Measurements from ENCODE around the gene TRABD2A.

The TRABD2A gene

DNA sequence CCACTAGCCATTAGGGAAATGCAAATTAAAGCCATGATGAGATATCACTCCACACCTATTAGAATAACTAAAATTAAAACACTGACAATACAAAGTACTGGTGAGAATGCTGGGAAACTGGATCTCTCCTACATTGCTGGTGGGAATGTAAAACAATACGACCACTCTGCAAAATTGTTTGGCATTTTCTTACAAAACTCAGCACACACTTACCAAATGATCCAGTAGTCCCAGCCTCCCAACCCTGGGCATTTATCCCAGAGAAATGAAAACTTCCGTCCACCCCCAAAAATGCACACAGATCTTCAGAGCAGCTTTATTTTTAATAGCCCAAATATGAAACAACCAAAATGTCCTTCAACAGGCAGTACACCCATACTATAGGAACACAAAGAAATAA, 15.7 kb upstream of the TRABD2A start:
- Histone ChIP-seq H2BK5ac (ENCODE audit: low read depth, low read length, poor library complexity) (no peak overlapping the region), H2AK5ac (ENCODE audit: low read length) (no peak overlapping the region), H3K27me3 (ENCODE audit: insufficient read depth, low read length) (no peaks in the 10 kb centered on the region), H4K8ac (ENCODE audit: low read depth, low read length) (no peak overlapping the region), H3K27ac (ENCODE audit: low read depth, low read length) (no peak overlapping the region), H2BK120ac (ENCODE audit: insufficient read depth, low read length, poor library complexity) (no peak overlapping the region), H4K91ac (ENCODE audit: low read depth, low read length) (no peak overlapping the region), H2BK12ac (ENCODE audit: low read length) (no peak overlapping the region), H3K4ac (ENCODE audit: low read depth, low read length) (no peak overlapping the region), H4K12ac (ENCODE audit: low read depth, low read length) (no peak overlapping the region), H3K18ac (ENCODE audit: low read length) (no peak overlapping the region), H2AFZ (ENCODE audit: insufficient read depth, low read length, poor library complexity) (no peak overlapping the region), H3K4me2 (ENCODE audit: low read length) (no peak overlapping the region), H3K36me3 (ENCODE audit: control insufficient read depth in 1 of 2, insufficient read depth in 2 of 2, low read length in 2 of 2) (no peaks in the 10 kb centered on the region), H3K9me3 (ENCODE audit: insufficient read depth, low read depth, low read length) (no peaks in the 10 kb centered on the region), H3K79me2 (ENCODE audit: control insufficient read depth, insufficient read depth, low read length, poor library complexity) (no peaks in the 10 kb centered on the region), H3K79me1 (ENCODE audit: low read length) (peaks cover 11% of the 10 kb centered on the region), H3K14ac (ENCODE audit: low read length) (no peak overlapping the region), H3K4me1 (ENCODE audit: control insufficient read depth in 1 of 2, insufficient read depth in 2 of 2, low read length in 2 of 2) (peaks cover 12 to 14% of the 10 kb centered on the region in 2 experiments), H3K23ac (ENCODE audit: low read length) (no peak overlapping the region), H3K9ac (ENCODE audit: low read length) (no peak overlapping the region), H3K4me3 (ENCODE audit: low read depth, low read length) (no peak overlapping the region)
- no CpG with 5 or more reads among the region's 2 CpGs for WGBS (ENCODE audit: extremely low coverage, insufficient coverage, insufficient read length)
- no peak for DNase-seq

DNA sequence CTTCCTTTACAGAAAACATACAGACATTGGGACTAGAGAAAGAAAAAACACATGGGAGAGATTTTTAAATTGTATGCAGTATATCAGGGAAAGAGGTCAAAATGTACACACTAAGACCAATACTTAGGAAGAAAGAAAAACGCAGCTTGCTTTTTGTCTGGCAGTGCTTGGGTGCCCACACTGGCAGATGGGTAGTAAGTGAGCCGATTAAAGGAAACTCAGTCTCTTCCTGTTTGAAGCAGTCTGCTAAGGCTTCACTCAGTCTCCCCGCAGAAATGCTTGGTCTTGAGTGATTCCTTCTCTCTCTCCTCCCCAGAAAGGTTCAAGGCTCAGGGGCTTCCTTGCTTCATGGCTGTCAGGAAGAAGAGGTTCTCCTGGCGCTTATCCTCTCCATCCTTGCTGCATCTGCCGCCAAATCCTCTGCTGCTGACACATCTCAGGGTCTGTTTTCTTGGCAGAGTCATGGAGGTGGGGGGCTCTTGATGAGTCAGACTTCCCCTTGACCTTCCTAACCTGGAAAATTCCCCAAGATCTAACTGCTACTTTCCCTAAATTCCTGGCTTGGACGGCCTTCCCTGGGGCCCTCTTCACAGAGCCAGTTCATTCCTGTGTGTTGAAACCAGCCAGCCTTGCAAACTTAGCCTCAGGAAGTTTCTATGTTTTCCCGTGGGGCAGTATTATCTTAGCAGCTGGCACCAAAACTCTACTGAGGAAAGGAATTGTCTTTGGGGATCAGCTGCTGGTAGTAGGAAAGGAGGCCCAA, 14.1 kb upstream of the TRABD2A start:
- Histone ChIP-seq H3K4me3 (ENCODE audit: low read depth, low read length) (no peak overlapping the region), H3K14ac (ENCODE audit: low read length) (peak overlapping the region; percentile 49), H3K4me1 (ENCODE audit: control insufficient read depth in 1 of 2, insufficient read depth in 2 of 2, low read length in 2 of 2) (peaks cover 12 to 14% of the 10 kb centered on the region in 2 experiments), H3K23ac (ENCODE audit: low read length) (no peak overlapping the region), H4K8ac (ENCODE audit: low read depth, low read length) (peak overlapping the region; percentile 27), H2AFZ (ENCODE audit: insufficient read depth, low read length, poor library complexity) (no peak overlapping the region), H3K4ac (ENCODE audit: low read depth, low read length) (no peak overlapping the region), H2BK12ac (ENCODE audit: low read length) (peak overlapping the region; percentile 35), H2AK5ac (ENCODE audit: low read length) (peak overlapping the region; percentile 28), H3K79me2 (ENCODE audit: control insufficient read depth, insufficient read depth, low read length, poor library complexity) (no peaks in the 10 kb centered on the region), H2BK120ac (ENCODE audit: insufficient read depth, low read length, poor library complexity) (peak overlapping the region; percentile 70), H3K79me1 (ENCODE audit: low read length) (peaks cover 11% of the 10 kb centered on the region), H3K36me3 (ENCODE audit: control insufficient read depth in 1 of 2, insufficient read depth in 2 of 2, low read length in 2 of 2) (no peaks in the 10 kb centered on the region), H3K9ac (ENCODE audit: low read length) (no peak overlapping the region), H3K4me2 (ENCODE audit: low read length) (no peak overlapping the region), H2BK5ac (ENCODE audit: low read depth, low read length, poor library complexity) (peak overlapping the region; percentile 74), H3K9me3 (ENCODE audit: insufficient read depth, low read depth, low read length) (no peaks in the 10 kb centered on the region), H4K12ac (ENCODE audit: low read depth, low read length) (no peak overlapping the region), H4K91ac (ENCODE audit: low read depth, low read length) (peak overlapping the region; percentile 65), H3K18ac (ENCODE audit: low read length) (peak overlapping the region; percentile 33), H3K27me3 (ENCODE audit: insufficient read depth, low read length) (no peaks in the 10 kb centered on the region), H3K27ac (ENCODE audit: low read depth, low read length) (peak overlapping the region; percentile 65)
- WGBS (ENCODE audit: extremely low coverage, insufficient coverage, insufficient read length), result no CpG with 5 or more reads among the region's 7 CpGs
- DNase-seq, result peak; percentile 57 to 71

DNA sequence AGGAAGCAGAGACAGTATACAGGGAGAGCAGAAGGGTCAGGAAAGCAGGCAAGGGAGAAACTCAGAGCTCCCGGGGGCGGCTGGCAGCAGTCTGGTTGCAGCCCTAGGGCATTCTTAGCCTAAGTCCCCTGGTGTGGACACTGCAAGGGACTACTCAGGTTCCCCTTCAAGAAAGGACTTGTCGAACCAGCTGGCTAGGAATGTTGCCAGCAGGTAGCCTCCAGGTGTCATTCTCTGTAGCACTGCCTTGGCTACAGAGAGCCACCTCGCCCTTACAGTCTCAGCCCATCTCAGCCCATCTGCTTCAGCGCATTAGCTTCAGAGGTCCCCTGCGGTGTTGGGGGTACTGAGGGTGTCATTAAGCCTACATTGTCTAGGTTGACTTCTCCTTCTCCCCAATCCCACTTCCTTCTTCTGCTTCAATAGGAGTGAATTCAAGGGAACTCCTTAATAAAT, 13.3 kb upstream of the TRABD2A start:
- peak overlapping the region; percentile 60 for H2AK5ac ChIP-seq (ENCODE audit: low read length)
- H4K12ac ChIP-seq (ENCODE audit: low read depth, low read length), result no peak overlapping the region
- H3K9ac ChIP-seq (ENCODE audit: low read length), result no peak overlapping the region
- peak overlapping the region; percentile 53 for H2BK120ac ChIP-seq (ENCODE audit: insufficient read depth, low read length, poor library complexity)
- no peak overlapping the region for H2BK12ac ChIP-seq (ENCODE audit: low read length)
- DNase-seq, result peak; percentile 97 to 98
- H3K9me3 ChIP-seq (ENCODE audit: insufficient read depth, low read depth, low read length), result no peaks in the 10 kb centered on the region
- no peak overlapping the region for H3K18ac ChIP-seq (ENCODE audit: low read length)
- no peak overlapping the region for H2BK5ac ChIP-seq (ENCODE audit: low read depth, low read length, poor library complexity)
- no peak overlapping the region for H2AFZ ChIP-seq (ENCODE audit: insufficient read depth, low read length, poor library complexity)
- H3K4me2 ChIP-seq (ENCODE audit: low read length), result peak overlapping the region; percentile 19
- H4K8ac ChIP-seq (ENCODE audit: low read depth, low read length), result no peak overlapping the region
- peak overlapping the region; percentile 55 for H4K91ac ChIP-seq (ENCODE audit: low read depth, low read length)
- no peak overlapping the region for H3K4me3 ChIP-seq (ENCODE audit: low read depth, low read length)
- peak overlapping the region; percentile 53 for H3K14ac ChIP-seq (ENCODE audit: low read length)
- peaks cover 14 to 16% of the 10 kb centered on the region in 2 experiments for H3K4me1 ChIP-seq (ENCODE audit: control insufficient read depth in 1 of 2, insufficient read depth in 2 of 2, low read length in 2 of 2)
- H3K23ac ChIP-seq (ENCODE audit: low read length), result no peak overlapping the region
- H3K79me2 ChIP-seq (ENCODE audit: control insufficient read depth, insufficient read depth, low read length, poor library complexity), result no peaks in the 10 kb centered on the region
- H3K79me1 ChIP-seq (ENCODE audit: low read length), result peaks cover 13% of the 10 kb centered on the region
- H3K4ac ChIP-seq (ENCODE audit: low read depth, low read length), result no peak overlapping the region
- no peaks in the 10 kb centered on the region for H3K36me3 ChIP-seq (ENCODE audit: control insufficient read depth in 1 of 2, insufficient read depth in 2 of 2, low read length in 2 of 2)
- H3K27me3 ChIP-seq (ENCODE audit: insufficient read depth, low read length), result no peaks in the 10 kb centered on the region
- no CpG with 5 or more reads among the region's 6 CpGs for WGBS (ENCODE audit: extremely low coverage, insufficient coverage, insufficient read length)
- H3K27ac ChIP-seq (ENCODE audit: low read depth, low read length), result peak overlapping the region; percentile 65

DNA sequence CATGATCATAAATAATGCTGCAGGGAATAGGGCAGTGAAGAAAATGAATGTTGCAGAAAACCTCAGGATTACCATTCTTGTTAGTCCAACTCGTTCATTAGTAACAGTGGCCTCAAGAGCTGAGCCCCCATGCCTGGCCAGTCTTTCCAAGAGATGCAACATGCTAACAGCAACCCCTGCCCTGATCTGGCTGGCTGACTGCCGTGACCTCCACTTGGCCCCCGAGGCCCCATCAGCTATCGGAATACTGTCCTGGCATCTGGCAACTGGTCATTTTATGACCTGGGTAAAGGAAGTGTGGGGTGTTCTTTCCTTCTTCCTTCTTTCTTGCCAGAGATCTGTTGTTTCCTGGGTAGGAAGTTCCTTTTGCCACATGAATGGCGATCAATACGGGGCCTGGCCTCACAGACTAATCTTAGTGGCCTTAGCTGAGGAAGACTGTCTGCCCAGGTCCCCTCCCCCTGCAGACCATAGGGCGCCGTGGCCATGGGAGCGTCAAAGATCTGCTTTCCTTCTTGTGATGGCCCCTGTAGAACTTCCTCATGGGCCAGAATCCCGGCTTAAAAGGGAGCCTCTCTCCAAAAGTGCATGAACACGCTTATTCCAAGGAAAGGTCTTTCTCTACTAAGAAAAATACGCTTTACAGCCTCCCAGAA, 10.6 kb upstream of the TRABD2A start:
- WGBS (ENCODE audit: extremely low coverage, insufficient coverage, insufficient read length), result no CpG with 5 or more reads among the region's 12 CpGs

More for the DNA sequence above, 10.6 kb upstream of the TRABD2A start:
- Histone ChIP-seq H3K4ac (ENCODE audit: low read depth, low read length) (no peak overlapping the region), H2BK5ac (ENCODE audit: low read depth, low read length, poor library complexity) (no peak overlapping the region), H4K8ac (ENCODE audit: low read depth, low read length) (no peak overlapping the region), H2BK12ac (ENCODE audit: low read length) (no peak overlapping the region), H4K91ac (ENCODE audit: low read depth, low read length) (peak overlapping the region; percentile 34), H2AFZ (ENCODE audit: insufficient read depth, low read length, poor library complexity) (no peak overlapping the region), H3K23ac (ENCODE audit: low read length) (no peak overlapping the region), H3K79me2 (ENCODE audit: control insufficient read depth, insufficient read depth, low read length, poor library complexity) (no peaks in the 10 kb centered on the region), H2AK5ac (ENCODE audit: low read length) (no peak overlapping the region), H3K14ac (ENCODE audit: low read length) (no peak overlapping the region), H3K27ac (ENCODE audit: low read depth, low read length) (no peak overlapping the region), H3K36me3 (ENCODE audit: control insufficient read depth in 1 of 2, insufficient read depth in 2 of 2, low read length in 2 of 2) (no peaks in the 10 kb centered on the region), H3K4me1 (ENCODE audit: control insufficient read depth in 1 of 2, insufficient read depth in 2 of 2, low read length in 2 of 2) (peaks cover 19 to 25% of the 10 kb centered on the region in 2 experiments), H3K4me2 (ENCODE audit: low read length) (no peak overlapping the region), H3K79me1 (ENCODE audit: low read length) (peaks cover 21% of the 10 kb centered on the region), H3K18ac (ENCODE audit: low read length) (no peak overlapping the region), H3K27me3 (ENCODE audit: insufficient read depth, low read length) (no peaks in the 10 kb centered on the region), H3K9ac (ENCODE audit: low read length) (no peak overlapping the region), H2BK120ac (ENCODE audit: insufficient read depth, low read length, poor library complexity) (no peak overlapping the region), H3K4me3 (ENCODE audit: low read depth, low read length) (no peak overlapping the region), H3K9me3 (ENCODE audit: insufficient read depth, low read depth, low read length) (no peaks in the 10 kb centered on the region), H4K12ac (ENCODE audit: low read depth, low read length) (no peak overlapping the region)
- DNase-seq, result no peak

Measured in trophoblast cell (in vitro differentiated cells and primary cell).